Pancreas (tissue), 10 donors: ENCODE measurements around the gene RNF144A. TPM values are rescaled to one million over a fixed set of nuclear protein-coding genes. Genes with fewer than 3 reads are reported as not detected.
A peak's percentile ranks its signal among the peaks of the same experiment; 100 is the strongest.

Experiments
- ATAC-seq, 4 donors: fragments of 200-7000 bp; cut with Tn5 transposase; one replicate each; pipeline versions ENCODE4 v1.8.0 to v1.9.1; 2020; ENCODE audit warnings: mild to moderate bottlenecking in 4 of 4, moderate library complexity in 4 of 4
- DNase-seq, 6 donors: peaks; one replicate each; pipeline ENCODE4 v3.0.0-alpha.2; 2020
- FAIRE-seq: peaks from 2 replicates; lab custom pipeline; 2012; peaks lifted over from hg19 to GRCh38; lab: Jason Lieb, UNC
- H3K27ac ChIP-seq, 4 donors: fragments of 200-600 bp; sonication (generic); 1 replicate in 3 of 4; 2 replicates in 1 of 4; pipeline versions ENCODE4 v1.5.0 to v1.8.0; 2020
- H3K27me3 ChIP-seq, 4 donors: fragments of 200-600 bp; one replicate each; pipeline ENCODE4 v1.8.0; 2021
- H3K36me3 ChIP-seq, 3 donors: fragments of 200-600 bp; sonication (generic) in 1 of 3; one replicate each; pipeline versions ENCODE4 v1.5.0 to v1.8.0; 2020 to 2021
- H3K4me1 ChIP-seq, 3 donors: fragments of 200-600 bp; one replicate each; pipeline ENCODE4 v1.8.0; 2021
- H3K4me3 ChIP-seq, 4 donors: fragments of 200-600 bp; sonication (generic) in 2 of 4; one replicate each; pipeline versions ENCODE4 v1.5.0 to v1.8.0; 2020 to 2021
- H3K9me3 ChIP-seq, 4 donors: fragments of 200-600 bp; one replicate each; pipeline ENCODE4 v1.8.0; 2021
- CTCF ChIP-seq, 4 donors: fragments of 200-600 bp; sonication (generic) in 3 of 4; IDR thresholded peaks; one replicate each; pipeline versions ENCODE4 v1.5.0 to v1.8.0; 2021; ENCODE audit warnings: antibody characterized with exemption in 4 of 4
- WGBS, 2 donors: extraction: QIAGEN DNeasy Blood & Tissue Kit; methylation state at CpG; one replicate each; pipeline ENCODE4 v1.1.7; 2013; 5-methylcytosine and 5-hydroxymethylcytosine counted together
- intact Hi-C, 3 donors: fragments of 100-400 bp; cut with DNase I; formaldehyde crosslinking; loops; one replicate each; pipeline versions ENCODE4 v1.11.1 to v1.14.2; 2022
- polyA plus RNA-seq, 2 donors: library from polyadenylated mRNA; stranded (reverse); fragments of 200-250 nt; gene quantifications; one replicate each; pipeline ENCODE4 v1.2.3, GENCODE V29; 2013
- total RNA-seq, 6 donors: library from RNA; stranded (reverse); fragmentation: NEBNext Ultra II Directional in 4 of 6; extraction: Animal tissue kit (Norgen Biotek cat#: 25700) in 4 of 6; gene quantifications; one replicate each; pipeline versions ENCODE4 v1.2.1 to v1.2.4, GENCODE V29; 2021 to 2023
- donor health status: healthy with polysubstance abuse.
- donor health status: DM: no; HTN: no; CAD: no; lungs with moderate emphysema.
- donor health status: DM: no; HTN: no; CAD: no.
- donor health status: control.
- donor health status: control.
- donor health status: Bipolar disorder and iron deficiency.
- donor health status: DM: yes; HTN: yes; CAD: no.
- donor health status: DM: no; HTN: no; CAD: no.
- donor health status: DM: no; HTN: no; CAD: no.
- donor health status: DM: yes; HTN: yes; CAD: no.

The RNF144A gene
- total and polyA plus RNA-seq, 8 donors: 9.4 to 78.7 (median 34.1) TPM

- peak; percentile 71 to 90 (median 78) for DNase-seq
- WGBS, 2 donors: 17 to 22% methylated on average over 22 to 24 of the region's 24 CpGs
- TF ChIP-seq CTCF (IDR thresholded peaks at IDR 0.05): peak in 1 of 4 donors; percentile 30
- no peaks in the 10 kb centered on the region for H3K9me3 ChIP-seq
- no peaks in the 10 kb centered on the region for H3K27me3 ChIP-seq
- peak overlapping the region; percentile 33 to 70 (median 60) for H3K27ac ChIP-seq
- intact Hi-C loops: no loop called here
- no peak overlapping the region for H3K4me3 ChIP-seq
- no peak for FAIRE-seq
- peaks cover 16 to 50% (median 44%) of the 10 kb centered on the region in 3 donors for H3K4me1 ChIP-seq
- peak; percentile 68 to 84 (median 78) for ATAC-seq
- H3K36me3 ChIP-seq: no peaks in the 10 kb centered on the region
Measured at GRCh38 chr2:7007846-7008741, 90.9 kb downstream of the RNF144A start.

GRCh38 chr2:7009207-7009911 is 92.1 kb downstream of the RNF144A start:
- FAIRE-seq (no peak), ATAC-seq (no peak), DNase-seq (peak in 1 of 6 donors; percentile 44)
- intact Hi-C loops: no loop called here
- no peak for TF ChIP-seq CTCF (IDR thresholded peaks at IDR 0.05)
- WGBS, 2 donors: 84 to 92% methylated on average over 11 of the region's 11 CpGs
- Histone ChIP-seq H3K4me1 (peaks cover 16 to 50% (median 50%) of the 10 kb centered on the region in 3 donors), H3K4me3 (no peak overlapping the region), H3K27ac (peak overlapping the region in 2 of 4 donors; percentile 34 to 64), H3K36me3 (no peaks in the 10 kb centered on the region), H3K27me3 (no peaks in the 10 kb centered on the region), H3K9me3 (no peaks in the 10 kb centered on the region)

GRCh38 chr2:7010391-7011054 is 93.3 kb downstream of the RNF144A start:
- DNase-seq (no peak), FAIRE-seq (no peak), ATAC-seq (peak in 1 of 4 donors; percentile 9)
- no peak for TF ChIP-seq CTCF (IDR thresholded peaks at IDR 0.05)
- H3K4me1 ChIP-seq: peaks cover 16 to 50% (median 50%) of the 10 kb centered on the region in 3 donors
- no peaks in the 10 kb centered on the region for H3K27me3 ChIP-seq
- no peaks in the 10 kb centered on the region for H3K36me3 ChIP-seq
- H3K4me3 ChIP-seq: no peak overlapping the region
- H3K9me3 ChIP-seq: no peaks in the 10 kb centered on the region
- H3K27ac ChIP-seq: peak overlapping the region in 2 of 4 donors; percentile 34 to 64
- intact Hi-C loops: no loop called here
- WGBS, 2 donors: 54 to 62% methylated on average over 10 of the region's 10 CpGs

- Histone ChIP-seq H3K27ac (peak overlapping the region in 3 of 4 donors; percentile 5 to 64 (median 34)), H3K4me1 (peaks cover 22 to 56% (median 50%) of the 10 kb centered on the region in 3 donors), H3K27me3 (no peaks in the 10 kb centered on the region), H3K9me3 (no peaks in the 10 kb centered on the region), H3K4me3 (no peak overlapping the region), H3K36me3 (no peaks in the 10 kb centered on the region)
- no peak for FAIRE-seq
- intact Hi-C loops: no loop called here
- WGBS, 2 donors: 69 to 74% methylated on average over 7 of the region's 7 CpGs
- TF ChIP-seq CTCF (IDR thresholded peaks at IDR 0.05): no peak
- peak in 3 of 4 donors; percentile 29 to 41 (median 31) for ATAC-seq
- no peak for DNase-seq
Measured at GRCh38 chr2:7011356-7012083, 94.3 kb downstream of the RNF144A start.
